ENCODE results near the gene ITIH6.

ITIH6 gene

DNA sequence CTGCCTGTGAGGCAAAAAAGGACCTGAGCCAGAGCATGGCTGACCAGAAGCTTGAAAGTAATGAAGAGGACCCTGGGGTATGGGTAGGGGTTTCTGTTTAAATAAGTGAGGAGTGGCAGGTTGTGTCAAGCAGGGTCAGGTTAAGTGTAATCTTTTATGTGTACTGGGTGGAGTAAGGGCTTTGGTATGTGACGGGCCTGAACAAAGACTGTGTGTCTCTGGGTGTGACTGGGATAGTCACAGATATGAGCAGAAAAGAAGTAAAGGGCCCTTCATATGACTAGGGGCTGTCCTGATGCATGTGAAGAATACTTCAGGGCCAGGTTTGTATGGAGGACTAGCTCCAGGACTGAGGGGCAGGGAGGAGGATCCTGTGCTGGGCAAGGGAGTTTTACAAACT is 82.4 kb downstream of the ITIH6 start:
- TF ChIP-seq POLR2AphosphoS5 (IDR thresholded peaks at IDR 0.05; ENCODE audit: low read depth, low read length): no peak
- no peak for TF ChIP-seq TAF1 (IDR thresholded peaks at IDR 0.05; ENCODE audit: borderline replicate concordance, insufficient read depth, low read length)
- TF ChIP-seq FOXP2 (optimal IDR thresholded peaks at IDR 0.05; ENCODE audit: borderline replicate concordance, extremely low read depth, extremely low read length, insufficient read depth): no peak
- TF ChIP-seq SIN3A (IDR thresholded peaks at IDR 0.05; ENCODE audit: borderline replicate concordance, insufficient read depth, low read length): no peak
- no peak for TF ChIP-seq REST (IDR thresholded peaks at IDR 0.05; ENCODE audit: insufficient read depth in 1 of 2, low read depth in 2 of 2, low read length in 2 of 2)

- no peak for TF ChIP-seq SIN3A (IDR thresholded peaks at IDR 0.05; ENCODE audit: borderline replicate concordance, insufficient read depth, low read length)
- TF ChIP-seq TAF1 (IDR thresholded peaks at IDR 0.05; ENCODE audit: borderline replicate concordance, insufficient read depth, low read length): no peak
- no peak for TF ChIP-seq REST (IDR thresholded peaks at IDR 0.05; ENCODE audit: insufficient read depth in 1 of 2, low read depth in 2 of 2, low read length in 2 of 2)
- TF ChIP-seq POLR2AphosphoS5 (IDR thresholded peaks at IDR 0.05; ENCODE audit: low read depth, low read length): no peak
- no peak for TF ChIP-seq FOXP2 (optimal IDR thresholded peaks at IDR 0.05; ENCODE audit: borderline replicate concordance, extremely low read depth, extremely low read length, insufficient read depth)
Observed at GRCh38 chrX:54714424-54714823, 83.6 kb downstream of the ITIH6 start.

- TF ChIP-seq SIN3A (IDR thresholded peaks at IDR 0.05; ENCODE audit: borderline replicate concordance, insufficient read depth, low read length) (no peak), REST (IDR thresholded peaks at IDR 0.05; ENCODE audit: insufficient read depth in 1 of 2, low read depth in 2 of 2, low read length in 2 of 2) (no peak), TAF1 (IDR thresholded peaks at IDR 0.05; ENCODE audit: borderline replicate concordance, insufficient read depth, low read length) (no peak), FOXP2 (optimal IDR thresholded peaks at IDR 0.05; ENCODE audit: borderline replicate concordance, extremely low read depth, extremely low read length, insufficient read depth) (no peak), POLR2AphosphoS5 (IDR thresholded peaks at IDR 0.05; ENCODE audit: low read depth, low read length) (no peak)
Observed at GRCh38 chrX:54711735-54712134, 86.3 kb downstream of the ITIH6 start.

DNA sequence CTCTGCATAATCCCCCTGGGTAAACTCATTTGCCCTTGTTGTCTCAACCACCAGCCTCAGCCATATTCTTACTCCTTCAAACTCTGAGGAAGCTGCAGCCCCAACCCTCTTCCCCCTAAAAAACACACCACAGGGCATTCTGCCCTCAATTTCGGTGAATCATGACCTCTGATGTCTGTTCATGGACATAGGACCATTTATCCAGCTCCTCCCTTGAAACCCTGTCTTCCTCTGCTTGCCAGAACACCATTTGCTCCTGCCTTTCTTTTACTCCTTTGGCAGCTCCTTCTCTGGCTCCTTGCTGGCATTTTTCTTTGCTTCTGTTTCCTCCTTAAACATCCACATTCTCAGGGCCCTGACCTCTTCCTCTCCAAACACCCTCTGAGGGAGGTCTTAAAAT is 87.1 kb downstream of the ITIH6 start:
- TF ChIP-seq SIN3A (IDR thresholded peaks at IDR 0.05; ENCODE audit: borderline replicate concordance, insufficient read depth, low read length) (no peak), TAF1 (IDR thresholded peaks at IDR 0.05; ENCODE audit: borderline replicate concordance, insufficient read depth, low read length) (no peak), FOXP2 (optimal IDR thresholded peaks at IDR 0.05; ENCODE audit: borderline replicate concordance, extremely low read depth, extremely low read length, insufficient read depth) (no peak), REST (IDR thresholded peaks at IDR 0.05; ENCODE audit: insufficient read depth in 1 of 2, low read depth in 2 of 2, low read length in 2 of 2) (no peak), POLR2AphosphoS5 (IDR thresholded peaks at IDR 0.05; ENCODE audit: low read depth, low read length) (no peak)

DNA sequence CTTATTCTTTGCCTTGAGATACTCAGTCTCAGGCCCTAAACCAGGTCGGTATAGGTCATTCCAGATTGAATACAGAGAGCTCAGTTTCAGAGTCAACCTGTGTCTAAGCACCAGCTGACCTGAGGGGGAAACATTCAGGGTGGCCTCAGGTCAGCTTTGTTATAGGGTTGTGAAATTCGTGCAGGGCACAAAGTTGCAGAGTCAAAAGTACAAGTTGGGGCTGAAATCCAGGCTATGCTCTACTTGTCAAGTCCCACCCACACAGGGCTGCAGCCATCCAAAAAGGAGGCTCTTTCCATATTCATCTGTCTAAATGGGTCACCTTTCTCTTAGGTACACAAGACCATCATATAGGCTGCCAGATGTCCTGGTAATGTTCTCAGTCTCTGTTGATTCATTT is 89.7 kb downstream of the ITIH6 start:
- TF ChIP-seq SIN3A (IDR thresholded peaks at IDR 0.05; ENCODE audit: borderline replicate concordance, insufficient read depth, low read length) (no peak), REST (IDR thresholded peaks at IDR 0.05; ENCODE audit: insufficient read depth in 1 of 2, low read depth in 2 of 2, low read length in 2 of 2) (no peak), POLR2AphosphoS5 (IDR thresholded peaks at IDR 0.05; ENCODE audit: low read depth, low read length) (no peak), TAF1 (IDR thresholded peaks at IDR 0.05; ENCODE audit: borderline replicate concordance, insufficient read depth, low read length) (no peak), FOXP2 (optimal IDR thresholded peaks at IDR 0.05; ENCODE audit: borderline replicate concordance, extremely low read depth, extremely low read length, insufficient read depth) (no peak)
